Psoas muscle (tissue), 8 donors: Measurements from ENCODE around the gene TRPV3. TPM values are rescaled to one million over a fixed set of nuclear protein-coding genes. Genes with fewer than 3 reads are reported as not detected.

Experiments used
- ATAC-seq, 4 donors: fragments of 200-7000 bp; cut with Tn5 transposase; one replicate each; pipeline ENCODE4 v1.9.1; 2020; ENCODE audit warnings: moderate library complexity in 3 of 4, mild to moderate bottlenecking in 2 of 4
- DNase-seq, 2 donors: peaks; one replicate each; pipeline ENCODE4 v3.0.0-alpha.2; 2020
- H3K27ac ChIP-seq: fragments of 200-600 bp; one replicate; pipeline ENCODE4 v1.8.0; 2022
- H3K27me3 ChIP-seq, 3 donors: fragments of 200-600 bp in 1 of 3; one replicate each; pipeline versions ENCODE4 v1.6.1 to v1.8.0; 2013 to 2022; ENCODE audit warnings: low read length in 2 of 3, mild to moderate bottlenecking in 2 of 3, moderate library complexity in 1 of 3; ENCODE audit not compliant: insufficient read depth in 3 of 3
- H3K36me3 ChIP-seq, 2 donors: fragments of 200-600 bp in 1 of 2; one replicate each; pipeline versions ENCODE4 v1.6.1 to v1.8.0; 2013 to 2022; ENCODE audit warnings: low read depth in 1 of 2, mild to moderate bottlenecking in 1 of 2, moderate library complexity in 1 of 2; ENCODE audit not compliant: insufficient read depth in 1 of 2
- H3K4me1 ChIP-seq: fragments of 200-600 bp; one replicate; pipeline ENCODE4 v1.8.0; 2022
- H3K4me3 ChIP-seq: fragments of 200-600 bp; one replicate; pipeline ENCODE4 v1.8.0; 2022; ENCODE audit warnings: mild to moderate bottlenecking
- H3K9me3 ChIP-seq: fragments of 200-600 bp; one replicate; pipeline ENCODE4 v1.8.0; 2022
- WGBS, 3 donors: extraction: QIAGEN DNeasy Blood & Tissue Kit; methylation state at CpG; one replicate each; pipeline versions ENCODE4 v1.1.6 to v1.1.7; 2013; 5-methylcytosine and 5-hydroxymethylcytosine counted together
- intact Hi-C, 2 donors: fragments of 100-400 bp; cut with DNase I; formaldehyde crosslinking; loops; one replicate each; pipeline versions ENCODE4 v1.11.0 to v1.14.2; 2022
- polyA plus RNA-seq, 3 donors: library from polyadenylated mRNA; stranded (reverse); fragments of 200-250 nt; gene quantifications; one replicate each; pipeline ENCODE4 v1.2.3, GENCODE V29; 2013
- total RNA-seq, 4 donors: library from RNA; stranded (reverse); fragmentation: NEBNext Ultra II Directional in 2 of 4; extraction: Animal tissue kit (Norgen Biotek cat#: 25700) in 2 of 4; gene quantifications; one replicate each; pipeline versions ENCODE4 v1.2.1 to v1.2.4, GENCODE V29; 2021 to 2023
- TF ChIP-seq, protein P1 (sequence below): fragments of 200-600 bp; IDR thresholded peaks from one replicate; pipeline ENCODE4 v1.8.0; 2022; ENCODE audit warnings: antibody characterized with exemption
- donor health status: healthy with polysubstance abuse.
- donor health status: DM: no; HTN: no; CAD: no; lungs with moderate emphysema.
- donor health status: Bipolar disorder and iron deficiency.
- donor health status: healthy.
- donor health status: DM: yes; HTN: yes; CAD: no.
- donor health status: DM: no; HTN: no; CAD: no.
- donor health status: DM: no; HTN: no; CAD: no.
- donor health status: DM: yes; HTN: yes; CAD: no.

The TRPV3 gene
- total and polyA plus RNA-seq, 7 donors, result 0.32 to 10.1 (median 0.71) TPM

DNA sequence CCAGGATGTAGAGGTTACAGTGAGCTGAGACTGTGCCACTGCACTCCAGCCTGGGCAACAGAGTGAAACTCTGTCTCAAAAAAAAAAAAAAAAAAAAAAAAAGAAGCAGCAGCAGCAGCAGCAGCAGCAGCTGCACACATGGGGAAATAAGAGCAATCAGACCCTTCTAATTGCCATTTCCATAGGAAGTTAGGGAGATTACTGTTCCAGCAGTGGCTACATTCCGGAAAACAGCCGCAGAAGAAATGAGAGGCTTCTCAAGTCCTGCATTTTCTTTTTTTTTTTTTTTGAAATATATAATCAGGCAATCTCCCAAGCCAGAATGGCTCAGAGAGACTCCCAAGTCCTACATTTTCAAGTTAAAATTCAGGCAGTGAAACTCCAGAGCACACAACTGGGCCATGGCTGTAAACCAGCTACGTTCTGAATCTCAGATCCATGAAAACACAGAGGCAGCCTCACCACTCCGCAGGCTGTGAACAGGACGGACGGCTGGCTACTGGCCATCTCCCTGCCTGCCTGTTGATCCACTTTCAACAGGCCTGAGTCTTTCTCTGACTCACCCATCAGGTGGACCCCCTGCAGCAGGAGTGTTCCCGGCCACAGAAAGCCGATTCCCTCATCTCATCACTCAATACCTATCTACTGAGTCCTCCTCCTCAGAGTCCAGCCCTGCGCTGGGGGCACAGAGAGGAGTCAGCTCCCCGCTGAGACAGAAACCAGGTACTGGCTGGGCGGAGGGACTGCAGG, 36.6 kb upstream of the TRPV3 start:
- Histone ChIP-seq H3K36me3 (peaks cover 0 to 32% of the 10 kb centered on the region in 2 donors), H3K4me3 (no peak overlapping the region), H3K27me3 (no peaks in the 10 kb centered on the region), H3K27ac (no peak overlapping the region), H3K4me1 (no peaks in the 10 kb centered on the region), H3K9me3 (no peaks in the 10 kb centered on the region)
- intact Hi-C loops, result no loop called here
- no peak for DNase-seq
- TF ChIP-seq, protein P1, sequence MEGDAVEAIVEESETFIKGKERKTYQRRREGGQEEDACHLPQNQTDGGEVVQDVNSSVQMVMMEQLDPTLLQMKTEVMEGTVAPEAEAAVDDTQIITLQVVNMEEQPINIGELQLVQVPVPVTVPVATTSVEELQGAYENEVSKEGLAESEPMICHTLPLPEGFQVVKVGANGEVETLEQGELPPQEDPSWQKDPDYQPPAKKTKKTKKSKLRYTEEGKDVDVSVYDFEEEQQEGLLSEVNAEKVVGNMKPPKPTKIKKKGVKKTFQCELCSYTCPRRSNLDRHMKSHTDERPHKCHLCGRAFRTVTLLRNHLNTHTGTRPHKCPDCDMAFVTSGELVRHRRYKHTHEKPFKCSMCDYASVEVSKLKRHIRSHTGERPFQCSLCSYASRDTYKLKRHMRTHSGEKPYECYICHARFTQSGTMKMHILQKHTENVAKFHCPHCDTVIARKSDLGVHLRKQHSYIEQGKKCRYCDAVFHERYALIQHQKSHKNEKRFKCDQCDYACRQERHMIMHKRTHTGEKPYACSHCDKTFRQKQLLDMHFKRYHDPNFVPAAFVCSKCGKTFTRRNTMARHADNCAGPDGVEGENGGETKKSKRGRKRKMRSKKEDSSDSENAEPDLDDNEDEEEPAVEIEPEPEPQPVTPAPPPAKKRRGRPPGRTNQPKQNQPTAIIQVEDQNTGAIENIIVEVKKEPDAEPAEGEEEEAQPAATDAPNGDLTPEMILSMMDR, result no peak
- WGBS, 3 donors, result 49 to 62% (median 50%) methylated on average over 11 of the region's 11 CpGs
- ATAC-seq, result peak; percentile 24 to 42 (median 28)

DNA sequence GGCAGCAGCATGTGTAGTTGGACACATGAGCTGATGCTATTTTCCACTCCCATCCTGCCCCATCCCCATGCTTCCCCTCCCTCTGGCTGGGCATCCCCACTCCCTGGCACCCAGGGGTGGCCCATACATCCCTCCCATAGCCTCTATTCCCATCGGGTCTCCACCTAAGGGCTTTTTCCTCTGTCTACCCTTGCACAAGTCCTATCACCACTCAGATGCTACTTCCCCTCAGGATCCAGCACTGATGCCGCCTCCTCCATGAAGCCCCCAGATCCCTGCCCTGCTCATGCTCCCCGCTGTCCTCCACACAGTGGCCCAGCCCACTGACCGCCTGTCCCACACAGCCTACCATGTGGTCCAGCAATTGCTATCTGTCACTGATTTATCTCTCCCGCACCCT, 35.8 kb upstream of the TRPV3 start:
- Histone ChIP-seq H3K36me3 (peaks cover 0 to 39% of the 10 kb centered on the region in 2 donors), H3K27ac (no peak overlapping the region)
- 87 to 92% (median 91%) methylated on average over 5 of the region's 5 CpGs for WGBS, 3 donors

DNA sequence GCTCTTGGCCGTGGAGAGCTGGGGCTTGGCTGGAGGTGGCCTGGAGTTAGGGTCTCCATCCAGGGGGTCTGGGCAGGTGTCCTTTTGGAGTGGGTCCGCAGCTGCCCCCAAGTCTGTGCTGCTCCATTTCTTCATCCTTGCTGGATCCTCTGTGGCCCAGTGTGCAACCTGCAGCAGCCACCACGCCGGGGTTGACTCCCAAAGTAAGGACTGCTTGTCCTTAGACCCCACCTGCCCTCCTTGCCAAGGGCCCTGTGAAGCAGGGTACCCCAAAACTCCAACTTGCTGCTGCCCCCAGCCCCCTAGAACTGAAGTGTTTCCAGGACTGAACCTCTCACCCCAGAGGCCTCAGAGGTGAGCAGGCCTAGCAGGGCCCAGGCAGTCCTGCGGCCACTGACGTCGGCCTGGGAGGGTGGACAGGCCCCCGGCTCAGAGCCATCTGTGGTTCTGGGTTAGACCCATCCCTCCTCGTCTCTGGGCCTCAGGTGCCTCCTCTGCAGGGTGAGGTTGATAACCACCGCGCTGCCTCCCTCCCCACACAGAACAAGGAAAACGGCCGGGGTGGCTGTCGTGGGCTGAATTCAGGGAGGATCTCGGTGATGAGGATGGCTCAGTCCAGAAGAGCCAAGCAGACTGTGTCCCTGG, 34.7 kb upstream of the TRPV3 start:
- intact Hi-C loops, result no loop called here
- H3K36me3 ChIP-seq, result peaks cover 3 to 50% of the 10 kb centered on the region in 2 donors
- 93 to 95% (median 94%) methylated on average over 15 of the region's 15 CpGs for WGBS, 3 donors
- H3K9me3 ChIP-seq, result no peaks in the 10 kb centered on the region
- ATAC-seq (no peak), DNase-seq (no peak)
- no peaks in the 10 kb centered on the region for H3K4me1 ChIP-seq
- no peak overlapping the region for H3K27ac ChIP-seq
- TF ChIP-seq, protein P1, result no peak
- no peaks in the 10 kb centered on the region for H3K27me3 ChIP-seq
- H3K4me3 ChIP-seq, result no peak overlapping the region

More for the DNA sequence above, 35.8 kb upstream of the TRPV3 start:
- DNase-seq (peak in 1 of 2 donors; percentile 19), ATAC-seq (no peak)
- TF ChIP-seq, protein P1, result no peak
- Histone ChIP-seq H3K4me3 (no peak overlapping the region), H3K27me3 (no peaks in the 10 kb centered on the region), H3K9me3 (no peaks in the 10 kb centered on the region), H3K4me1 (no peaks in the 10 kb centered on the region)
- intact Hi-C loops, result no loop called here

DNA sequence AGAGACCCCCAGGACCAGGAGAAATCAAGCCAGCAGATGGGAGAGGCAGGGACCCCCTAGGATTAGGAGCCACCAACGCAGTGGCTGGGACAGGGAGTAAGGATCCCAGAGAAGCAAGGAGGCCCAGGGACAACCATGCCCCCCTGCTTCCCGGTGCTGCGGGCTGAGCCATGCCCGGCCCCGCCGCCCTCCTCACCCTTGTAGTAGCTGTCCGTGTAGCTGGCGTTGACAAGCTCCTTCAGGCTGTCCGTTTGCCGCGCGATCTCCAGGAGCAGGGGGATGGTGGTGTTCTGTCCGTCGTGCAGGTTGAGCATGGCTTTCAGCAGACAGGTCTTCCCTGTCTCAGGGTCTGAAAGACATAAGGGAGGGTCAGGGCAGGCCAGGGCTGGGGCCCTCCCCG, 33.2 kb upstream of the TRPV3 start:
- H3K36me3 ChIP-seq, result peaks cover 3 to 65% of the 10 kb centered on the region in 2 donors

More for the DNA sequence above, 33.2 kb upstream of the TRPV3 start:
- Histone ChIP-seq H3K4me1 (no peaks in the 10 kb centered on the region), H3K27ac (no peak overlapping the region), H3K27me3 (no peaks in the 10 kb centered on the region), H3K4me3 (no peak overlapping the region), H3K9me3 (no peaks in the 10 kb centered on the region)
- 94 to 95% (median 95%) methylated on average over 15 of the region's 15 CpGs for WGBS, 3 donors
- DNase-seq (no peak), ATAC-seq (no peak)
- intact Hi-C loops, result no loop called here
- TF ChIP-seq, protein P1, result no peak
